Endothelial cell of umbilical vein (primary cell): ENCODE measurements around the gene RNF135. TPM values are rescaled to one million over a fixed set of nuclear protein-coding genes. Genes with fewer than 3 reads are reported as not detected.

ENCODE experiments used
- BruUV-seq: library from RNA; stranded (reverse); fragments of 400-500 nt; replicated peaks from 2 replicates; lab custom pipeline; 2021; lab: Mats Ljungman, UMichigan
- CTCF ChIA-PET: fragments of 300-600, 350-600 bp; sonication (Branson Sonifier 250); formaldehyde crosslinking; loops from one replicate; lab custom pipeline; 2021; ENCODE audit warnings: antibody characterized with exemption, inconsistent platforms; lab: Charles Lee
- POLR2A ChIA-PET: fragments of 300-600, 350-600 bp; sonication (Branson Sonifier 250); formaldehyde crosslinking; loops from one replicate; lab custom pipeline; 2021; ENCODE audit warnings: antibody characterized with exemption, inconsistent platforms; lab: Charles Lee
- DNase-seq: peaks from one replicate; pipeline ENCODE4 v3.0.0-alpha.2; 2011; ENCODE audit warnings: low read depth, low spot score
- FAIRE-seq: peaks from 2 replicates; lab custom pipeline; 2011; peaks lifted over from hg19 to GRCh38; lab: Jason Lieb, UNC
- H2AFZ ChIP-seq: 2 replicates; pipeline ENCODE4 v1.6.0; 2012; ENCODE audit warnings: low read depth, low read length, control low read depth, inconsistent platforms
- H3K27ac ChIP-seq: 2 replicates; pipeline ENCODE4 v1.5.1; 2011; ENCODE audit warnings: low read depth, mild to moderate bottlenecking, control low read depth, low read length, moderate library complexity; ENCODE audit not compliant: insufficient read depth
- H3K27me3 ChIP-seq, 2 experiments: 2 replicates each; pipeline versions ENCODE4 v1.6.0 to v1.6.1; 2011; ENCODE audit warnings: low read length in 2 of 2, mixed read lengths in 1 of 2; ENCODE audit not compliant: control insufficient read depth in 2 of 2, insufficient read depth in 2 of 2
- H3K36me3 ChIP-seq, 2 experiments: 2 replicates in 1 of 2; 3 replicates in 1 of 2; pipeline ENCODE4 v1.5.1; 2011; ENCODE audit warnings: low read length in 2 of 2, mild to moderate bottlenecking in 1 of 2, moderate library complexity in 1 of 2; ENCODE audit not compliant: control insufficient read depth in 2 of 2, insufficient read depth in 2 of 2; ENCODE audit errors: extremely low read depth in 1 of 2
- H3K4me1 ChIP-seq: 3 replicates; pipeline ENCODE4 v1.5.1; 2011; ENCODE audit warnings: mild to moderate bottlenecking, low read length; ENCODE audit not compliant: control insufficient read depth, insufficient read depth; ENCODE audit errors: extremely low read depth
- H3K4me2 ChIP-seq: 2 replicates; pipeline ENCODE4 v1.6.1; 2011; ENCODE audit warnings: low read length, control low read depth, mixed read lengths; ENCODE audit not compliant: insufficient read depth
- H3K4me3 ChIP-seq, 3 experiments: fragments of 200-600 bp in 1 of 3; sonication (generic), shearing (Covaris generic) in 1 of 3; replicated peaks in 1 of 3; 2 replicates each; pipeline ENCODE4 v1.5.1; 2011 to 2016; ENCODE audit warnings: control low read depth in 3 of 3, low read length in 3 of 3, mild to moderate bottlenecking in 2 of 3, inconsistent platforms in 1 of 3, low read depth in 1 of 3, moderate library complexity in 1 of 3; ENCODE audit not compliant: insufficient read depth in 1 of 3
- H3K79me2 ChIP-seq: 2 replicates; pipeline ENCODE4 v1.6.0; 2012; ENCODE audit warnings: low read length, inconsistent platforms; ENCODE audit not compliant: control insufficient read depth, insufficient read depth
- H3K9ac ChIP-seq: replicated peaks from 2 replicates; pipeline ENCODE3; 2011; ENCODE audit warnings: low read length, control low read depth; ENCODE audit not compliant: insufficient read depth; ENCODE audit errors: extremely low read depth
- H3K9me1 ChIP-seq: replicated peaks from 3 replicates; pipeline ENCODE4 v1.6.0; 2011; ENCODE audit warnings: mild to moderate bottlenecking, low read length; ENCODE audit not compliant: control insufficient read depth, insufficient read depth; ENCODE audit errors: extremely low read depth
- H3K9me3 ChIP-seq: replicated peaks from 2 replicates; pipeline ENCODE4 v1.5.1; 2012; ENCODE audit warnings: low read length, inconsistent platforms; ENCODE audit not compliant: control insufficient read depth, insufficient read depth
- H4K20me1 ChIP-seq: replicated peaks from 2 replicates; pipeline ENCODE3; 2011; ENCODE audit warnings: mild to moderate bottlenecking, low read length; ENCODE audit not compliant: control insufficient read depth, insufficient read depth; ENCODE audit errors: extremely low read depth
- EZH2 ChIP-seq: IDR thresholded peaks from 2 replicates; pipeline ENCODE4 v1.6.1; 2012; ENCODE audit warnings: borderline replicate concordance, low read depth, mild to moderate bottlenecking, moderate library complexity, low read length, inconsistent platforms; ENCODE audit not compliant: severe bottlenecking
- FOS ChIP-seq: IDR thresholded peaks from 2 replicates; pipeline ENCODE4 v1.6.1; 2011; ENCODE audit warnings: mild to moderate bottlenecking, low read length, moderate library complexity, borderline replicate concordance; ENCODE audit not compliant: insufficient read depth
- GATA2 ChIP-seq: IDR thresholded peaks from 2 replicates; pipeline ENCODE4 v1.7.0; 2011; ENCODE audit warnings: low read depth, mild to moderate bottlenecking, moderate library complexity, mixed read lengths, low read length; ENCODE audit not compliant: insufficient read length, insufficient read depth
- JUN ChIP-seq: IDR thresholded peaks from 2 replicates; pipeline ENCODE4 v1.6.1; 2011; ENCODE audit warnings: borderline replicate concordance, low read depth; ENCODE audit not compliant: insufficient read length, insufficient read depth
- MYC ChIP-seq: IDR thresholded peaks from one replicate; pipeline ENCODE4 v1.6.1; 2011; ENCODE audit warnings: mild to moderate bottlenecking, low read depth, low read length
- POLR2A ChIP-seq: IDR thresholded peaks from 2 replicates; pipeline ENCODE4 v1.6.1; 2012; ENCODE audit warnings: low read depth, mild to moderate bottlenecking, control low read depth, low read length
- POLR2AphosphoS5 ChIP-seq: IDR thresholded peaks from 2 replicates; pipeline ENCODE4 v1.6.1; 2012; ENCODE audit warnings: low read depth, mild to moderate bottlenecking, control low read depth, low read length, moderate library complexity; ENCODE audit not compliant: insufficient read depth
- dilution Hi-C: fragments of 300-500 bp; cut with MboI; formaldehyde crosslinking; loops from one replicate; pipeline ENCODE4 v1.15.0; 2019; ENCODE audit warnings: low sequenced_read_pairs; ENCODE audit not compliant: extremely low pct_ligation_motif_present
- intact Hi-C: fragments of 100-400 bp; cut with micrococcal nuclease; formaldehyde crosslinking; loops from one replicate; pipeline ENCODE4 v1.10.0; 2022
- polyA plus RNA-seq, 4 experiments: library from polyadenylated mRNA; depleted of rRNA in 3 of 4; stranded (reverse) in 3 of 4; unstranded in 1 of 4; fragments of >200 nt; gene quantifications; 2 replicates each; pipeline versions ENCODE4 v1.2.1 to v1.2.3, GENCODE V29; 2011 to 2012; ENCODE audit warnings: missing spikeins in 1 of 4
- total RNA-seq: library from RNA; stranded (reverse); gene quantifications from 2 replicates; pipeline ENCODE4 v1.2.3, GENCODE V29; 2021
- TF ChIP-seq, protein P1 (sequence below), 2 donors: IDR thresholded peaks; 1 replicate in 1 of 2; 2 replicates in 1 of 2; pipeline ENCODE4 v1.5.1; 2011; ENCODE audit warnings: low read length in 2 of 2, mild to moderate bottlenecking in 2 of 2, moderate library complexity in 2 of 2, control low read depth in 1 of 2, inconsistent platforms in 1 of 2, low read depth in 1 of 2; ENCODE audit not compliant: insufficient read depth in 1 of 2; ENCODE audit errors: extremely low read depth in 1 of 2
- TF ChIP-seq, protein P2 (sequence below): IDR thresholded peaks from 2 replicates; pipeline ENCODE4 v1.6.1; 2011; ENCODE audit not compliant: insufficient read depth, insufficient read length

RNF135 gene
- total and polyA plus RNA-seq, 2 donors (not counting 3 experiments of a cell fraction or from before 2014, with no cell fraction given), result 11.6 to 12.0 TPM

DNA sequence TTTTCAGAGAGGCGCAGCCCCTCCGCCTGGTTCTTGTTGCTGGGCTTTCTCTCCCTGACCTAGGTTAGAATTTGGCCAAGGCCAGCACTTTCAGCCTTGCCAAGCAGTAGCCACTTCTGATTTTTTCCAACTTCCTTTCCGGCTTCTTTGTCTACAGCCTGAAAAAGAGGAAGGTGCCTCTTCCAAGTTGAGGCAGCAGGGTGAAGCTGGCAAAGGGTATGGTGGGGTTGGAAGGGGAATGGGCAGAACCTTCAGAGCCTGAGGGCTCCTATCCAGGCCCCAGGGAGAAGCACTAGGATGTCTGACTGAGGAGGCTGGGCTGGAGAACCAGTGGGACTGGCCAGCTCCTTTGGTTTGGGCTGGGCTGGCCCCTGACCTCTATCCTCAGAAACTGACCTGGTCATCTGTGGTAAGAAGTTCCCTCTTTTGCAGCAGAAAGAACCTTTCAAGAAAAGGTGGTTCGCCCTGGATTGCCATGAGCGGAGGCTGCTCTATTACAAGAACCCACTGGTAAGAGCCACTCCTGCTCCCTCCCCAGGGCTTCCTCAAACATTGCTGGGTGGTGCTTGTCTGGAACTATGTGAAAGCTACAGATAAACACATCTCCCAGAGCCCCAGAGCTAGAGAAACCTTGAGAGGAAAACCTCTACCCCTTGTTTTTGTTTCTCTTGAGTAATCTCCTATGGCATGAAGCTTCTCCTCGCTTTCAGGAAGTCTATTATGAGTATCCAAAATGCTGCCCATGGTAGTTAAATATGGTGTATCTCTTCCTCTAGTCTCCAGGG is 16.6 kb upstream of the RNF135 start:
- no peaks in the 10 kb centered on the region for H3K9me3 ChIP-seq
- intact Hi-C loops (no loop called here), dilution Hi-C loops (no loop called here)
- H3K27ac ChIP-seq, result no peak overlapping the region
- ChIA-PET CTCF (no interaction called here), POLR2A (no interaction called here)
- H3K4me1 ChIP-seq, result no peaks in the 10 kb centered on the region
- no peak for FAIRE-seq
- no peak overlapping the region for H2AFZ ChIP-seq
- no peak for TF ChIP-seq JUN
- no peak for TF ChIP-seq GATA2
- TF ChIP-seq, protein P1, sequence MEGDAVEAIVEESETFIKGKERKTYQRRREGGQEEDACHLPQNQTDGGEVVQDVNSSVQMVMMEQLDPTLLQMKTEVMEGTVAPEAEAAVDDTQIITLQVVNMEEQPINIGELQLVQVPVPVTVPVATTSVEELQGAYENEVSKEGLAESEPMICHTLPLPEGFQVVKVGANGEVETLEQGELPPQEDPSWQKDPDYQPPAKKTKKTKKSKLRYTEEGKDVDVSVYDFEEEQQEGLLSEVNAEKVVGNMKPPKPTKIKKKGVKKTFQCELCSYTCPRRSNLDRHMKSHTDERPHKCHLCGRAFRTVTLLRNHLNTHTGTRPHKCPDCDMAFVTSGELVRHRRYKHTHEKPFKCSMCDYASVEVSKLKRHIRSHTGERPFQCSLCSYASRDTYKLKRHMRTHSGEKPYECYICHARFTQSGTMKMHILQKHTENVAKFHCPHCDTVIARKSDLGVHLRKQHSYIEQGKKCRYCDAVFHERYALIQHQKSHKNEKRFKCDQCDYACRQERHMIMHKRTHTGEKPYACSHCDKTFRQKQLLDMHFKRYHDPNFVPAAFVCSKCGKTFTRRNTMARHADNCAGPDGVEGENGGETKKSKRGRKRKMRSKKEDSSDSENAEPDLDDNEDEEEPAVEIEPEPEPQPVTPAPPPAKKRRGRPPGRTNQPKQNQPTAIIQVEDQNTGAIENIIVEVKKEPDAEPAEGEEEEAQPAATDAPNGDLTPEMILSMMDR (IDR thresholded peaks at IDR 0.05; ENCODE audit: extremely low read depth in 1 of 2, insufficient read depth in 1 of 2, low read depth in 1 of 2, low read length in 2 of 2), result no peak
- no peak for TF ChIP-seq POLR2AphosphoS5
- TF ChIP-seq EZH2, result no peak
- TF ChIP-seq, protein P2, sequence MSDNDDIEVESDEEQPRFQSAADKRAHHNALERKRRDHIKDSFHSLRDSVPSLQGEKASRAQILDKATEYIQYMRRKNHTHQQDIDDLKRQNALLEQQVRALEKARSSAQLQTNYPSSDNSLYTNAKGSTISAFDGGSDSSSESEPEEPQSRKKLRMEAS, result no peak
- TF ChIP-seq MYC, result no peak
- no peak for TF ChIP-seq FOS
- TF ChIP-seq POLR2A, result no peak
- no peaks in the 10 kb centered on the region for H4K20me1 ChIP-seq
- no peak overlapping the region for H3K4me2 ChIP-seq
- BruUV-seq, result no TSS peak
- no peak overlapping the region for H3K4me3 ChIP-seq
- H3K27me3 ChIP-seq, result peaks cover 3 to 5% of the 10 kb centered on the region in 2 experiments
- no peaks in the 10 kb centered on the region for H3K36me3 ChIP-seq
- no peaks in the 10 kb centered on the region for H3K9me1 ChIP-seq
- H3K9ac ChIP-seq, result no peak overlapping the region
- H3K79me2 ChIP-seq, result no peaks in the 10 kb centered on the region
- no peak for DNase-seq
